ENCODE results near the gene LAMB4. TPM values are rescaled to one million over a fixed set of nuclear protein-coding genes. Genes with fewer than 3 reads are reported as not detected.

LAMB4 gene
- total and polyA plus RNA-seq, 3 experiments from 2014 or later: not detected

GRCh38 chr7:108137993-108138392 lies 7.8 kb upstream of the LAMB4 start:
- Histone ChIP-seq H3K36me3 (ENCODE audit: insufficient read depth, low read length) (no peaks in the 10 kb centered on the region), H3K27ac (ENCODE audit: low read depth, low read length) (no peak overlapping the region), H3K4me3 (ENCODE audit: low read length) (no peak overlapping the region), H3K27me3 (ENCODE audit: insufficient read depth, low read length, poor library complexity, severe bottlenecking) (no peaks in the 10 kb centered on the region), H3K9me3 (ENCODE audit: low read length) (no peaks in the 10 kb centered on the region), H3K4me1 (ENCODE audit: insufficient read depth, low read length) (peaks cover 15% of the 10 kb centered on the region)
- H3K27me3 Mint-ChIP-seq: peaks cover 0 to 12% of the 10 kb centered on the region in 2 donors
- POLR2A ChIA-PET: no interaction called here
- no peak overlapping the region for H3K27ac Mint-ChIP-seq
- CTCF ChIA-PET: interaction anchor here (2.8 kb wide), 1 partner anchor 8 kb away, joined by 9 read pairs; no protein-coding TSS in a partner anchor
- no peaks in the 10 kb centered on the region for H3K36me3 Mint-ChIP-seq
- no peaks in the 10 kb centered on the region for H3K9me3 Mint-ChIP-seq
- no peak for DNase-seq
- H3K4me1 Mint-ChIP-seq: peaks cover 15 to 16% (median 16%) of the 10 kb centered on the region in 3 donors
- no peak overlapping the region for H3K4me3 Mint-ChIP-seq

- DNase-seq: no peak
- H3K4me3 Mint-ChIP-seq: no peak overlapping the region
- no peaks in the 10 kb centered on the region for H3K9me3 Mint-ChIP-seq
- H3K36me3 Mint-ChIP-seq: no peaks in the 10 kb centered on the region
- H3K27ac Mint-ChIP-seq: no peak overlapping the region
- H3K9me3 ChIP-seq (ENCODE audit: low read length): no peaks in the 10 kb centered on the region
- H3K36me3 ChIP-seq (ENCODE audit: insufficient read depth, low read length): no peaks in the 10 kb centered on the region
- peaks cover 0 to 8% of the 10 kb centered on the region in 2 donors for H3K27me3 Mint-ChIP-seq
- H3K4me1 Mint-ChIP-seq: peaks cover 15 to 16% (median 16%) of the 10 kb centered on the region in 3 donors
- ChIA-PET CTCF (interaction anchor here (2.8 kb wide), 1 partner anchor 9 kb away, joined by 9 read pairs; no protein-coding TSS in a partner anchor), POLR2A (no interaction called here)
- no peak overlapping the region for H3K27ac ChIP-seq (ENCODE audit: low read depth, low read length)
- H3K4me1 ChIP-seq (ENCODE audit: insufficient read depth, low read length): peaks cover 15% of the 10 kb centered on the region
- H3K4me3 ChIP-seq (ENCODE audit: low read length): no peak overlapping the region
- no peaks in the 10 kb centered on the region for H3K27me3 ChIP-seq (ENCODE audit: insufficient read depth, low read length, poor library complexity, severe bottlenecking)
Observed at GRCh38 chr7:108137040-108137439, 6.9 kb upstream of the LAMB4 start.

GRCh38 chr7:108136191-108136688 lies 6.1 kb upstream of the LAMB4 start:
- DNase-seq: no peak
- H3K36me3 Mint-ChIP-seq: no peaks in the 10 kb centered on the region
- ChIA-PET POLR2A (no interaction called here), CTCF (interaction anchor here (2.8 kb wide), 1 partner anchor 10 kb away, joined by 9 read pairs; no protein-coding TSS in a partner anchor)
- Histone ChIP-seq H3K4me3 (ENCODE audit: low read length) (no peak overlapping the region), H3K9me3 (ENCODE audit: low read length) (no peaks in the 10 kb centered on the region), H3K36me3 (ENCODE audit: insufficient read depth, low read length) (no peaks in the 10 kb centered on the region), H3K27me3 (ENCODE audit: insufficient read depth, low read length, poor library complexity, severe bottlenecking) (no peaks in the 10 kb centered on the region), H3K27ac (ENCODE audit: low read depth, low read length) (no peak overlapping the region), H3K4me1 (ENCODE audit: insufficient read depth, low read length) (peaks cover 15% of the 10 kb centered on the region)
- H3K4me1 Mint-ChIP-seq: peaks cover 15 to 16% (median 16%) of the 10 kb centered on the region in 3 donors
- peak overlapping the region in 1 of 7 donors; percentile 3 for H3K4me3 Mint-ChIP-seq
- no peaks in the 10 kb centered on the region for H3K9me3 Mint-ChIP-seq
- H3K27me3 Mint-ChIP-seq: peaks cover 0 to 8% of the 10 kb centered on the region in 2 donors
- peak overlapping the region in 6 of 8 donors; percentile 19 to 95 (median 66) for H3K27ac Mint-ChIP-seq

- Histone ChIP-seq H3K27ac (ENCODE audit: low read depth, low read length) (no peak overlapping the region), H3K36me3 (ENCODE audit: insufficient read depth, low read length) (no peaks in the 10 kb centered on the region), H3K27me3 (ENCODE audit: insufficient read depth, low read length, poor library complexity, severe bottlenecking) (no peaks in the 10 kb centered on the region), H3K9me3 (ENCODE audit: low read length) (no peaks in the 10 kb centered on the region), H3K4me1 (ENCODE audit: insufficient read depth, low read length) (peaks cover 15% of the 10 kb centered on the region), H3K4me3 (ENCODE audit: low read length) (no peak overlapping the region)
- peaks cover 0 to 12% of the 10 kb centered on the region in 2 donors for H3K27me3 Mint-ChIP-seq
- H3K4me3 Mint-ChIP-seq: peak overlapping the region in 5 of 7 donors; percentile 3 to 41 (median 15)
- H3K4me1 Mint-ChIP-seq: peaks cover 15 to 16% (median 16%) of the 10 kb centered on the region in 3 donors
- ChIA-PET POLR2A (no interaction called here), CTCF (interaction anchor here (2.8 kb wide), 1 partner anchor 10 kb away, joined by 9 read pairs; no protein-coding TSS in a partner anchor)
- H3K36me3 Mint-ChIP-seq: no peaks in the 10 kb centered on the region
- peak overlapping the region; percentile 4 to 95 (median 64) for H3K27ac Mint-ChIP-seq
- H3K9me3 Mint-ChIP-seq: no peaks in the 10 kb centered on the region
- peak in 1 of 5 donors; percentile 4 for DNase-seq
Observed at GRCh38 chr7:108135446-108136190, 5.5 kb upstream of the LAMB4 start.

- Histone ChIP-seq H3K27ac (ENCODE audit: low read depth, low read length) (no peak overlapping the region), H3K4me3 (ENCODE audit: low read length) (no peak overlapping the region), H3K36me3 (ENCODE audit: insufficient read depth, low read length) (no peaks in the 10 kb centered on the region), H3K4me1 (ENCODE audit: insufficient read depth, low read length) (peaks cover 15% of the 10 kb centered on the region), H3K9me3 (ENCODE audit: low read length) (no peaks in the 10 kb centered on the region), H3K27me3 (ENCODE audit: insufficient read depth, low read length, poor library complexity, severe bottlenecking) (no peaks in the 10 kb centered on the region)
- no peak overlapping the region for H3K27ac Mint-ChIP-seq
- POLR2A ChIA-PET: no interaction called here
- no peaks in the 10 kb centered on the region for H3K9me3 Mint-ChIP-seq
- H3K36me3 Mint-ChIP-seq: no peaks in the 10 kb centered on the region
- no peak for DNase-seq
- H3K4me1 Mint-ChIP-seq: peaks cover 15 to 16% (median 16%) of the 10 kb centered on the region in 3 donors
- H3K27me3 Mint-ChIP-seq: peaks cover 0 to 7% of the 10 kb centered on the region in 2 donors
- CTCF ChIA-PET: no interaction called here
- no peak overlapping the region for H3K4me3 Mint-ChIP-seq
Observed at GRCh38 chr7:108134486-108134885, 4.3 kb upstream of the LAMB4 start.

GRCh38 chr7:108132551-108133265 lies 2.5 kb upstream of the LAMB4 start:
- Mint-ChIP-seq H3K27me3 (peaks cover 0 to 7% of the 10 kb centered on the region in 2 donors), H3K27ac (no peak overlapping the region), H3K36me3 (no peaks in the 10 kb centered on the region), H3K9me3 (no peaks in the 10 kb centered on the region), H3K4me3 (no peak overlapping the region), H3K4me1 (peaks cover 15 to 16% (median 16%) of the 10 kb centered on the region in 3 donors)
- H3K27ac ChIP-seq (ENCODE audit: low read depth, low read length): no peak overlapping the region
- H3K36me3 ChIP-seq (ENCODE audit: insufficient read depth, low read length): no peaks in the 10 kb centered on the region
- ChIA-PET POLR2A (no interaction called here), CTCF (no interaction called here)
- no peaks in the 10 kb centered on the region for H3K9me3 ChIP-seq (ENCODE audit: low read length)
- DNase-seq: no peak
- no peak overlapping the region for H3K4me3 ChIP-seq (ENCODE audit: low read length)
- H3K4me1 ChIP-seq (ENCODE audit: insufficient read depth, low read length): peaks cover 15% of the 10 kb centered on the region
- H3K27me3 ChIP-seq (ENCODE audit: insufficient read depth, low read length, poor library complexity, severe bottlenecking): no peaks in the 10 kb centered on the region

- no peak for DNase-seq
- Mint-ChIP-seq H3K4me3 (no peak overlapping the region), H3K36me3 (no peaks in the 10 kb centered on the region), H3K27ac (no peak overlapping the region), H3K27me3 (peaks cover 0 to 7% of the 10 kb centered on the region in 2 donors), H3K9me3 (no peaks in the 10 kb centered on the region), H3K4me1 (no peaks in the 10 kb centered on the region)
- ChIA-PET POLR2A (no interaction called here), CTCF (no interaction called here)
- Histone ChIP-seq H3K36me3 (ENCODE audit: insufficient read depth, low read length) (no peaks in the 10 kb centered on the region), H3K4me3 (ENCODE audit: low read length) (no peak overlapping the region), H3K27me3 (ENCODE audit: insufficient read depth, low read length, poor library complexity, severe bottlenecking) (no peaks in the 10 kb centered on the region), H3K9me3 (ENCODE audit: low read length) (no peaks in the 10 kb centered on the region), H3K4me1 (ENCODE audit: insufficient read depth, low read length) (no peaks in the 10 kb centered on the region), H3K27ac (ENCODE audit: low read depth, low read length) (no peak overlapping the region)
Observed at GRCh38 chr7:108129018-108129965, 869 bp downstream of the LAMB4 start.
